ENCODE measurements around the gene RPS5.
"Not testable (repeated sequence)": the region's sequence is repeated elsewhere in the genome, so short reads cannot be mapped to it uniquely, and the experiment has no call there.

The RPS5 gene

DNA sequence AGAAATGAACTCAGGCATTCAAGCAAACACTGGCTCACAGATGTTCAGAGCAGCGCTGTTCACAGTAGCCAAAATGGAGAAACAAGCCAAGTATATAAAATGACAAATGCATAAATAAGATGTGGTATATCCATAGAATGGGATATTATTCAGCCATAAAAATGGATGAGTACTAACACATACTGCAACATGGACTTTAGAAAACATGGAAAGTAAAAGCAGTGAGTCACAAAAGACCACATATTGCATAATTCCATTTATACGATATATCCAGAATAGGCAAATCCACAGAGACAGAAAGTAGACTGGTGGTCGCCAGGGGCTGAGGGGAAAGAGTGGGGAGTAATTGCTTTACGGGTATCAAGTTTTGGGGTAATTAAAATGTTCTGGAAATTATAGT lies 12.9 kb upstream of the RPS5 start:
- Histone ChIP-seq H3K4ac (ENCODE audit: low read length) (no peak overlapping the region), H2BK5ac (ENCODE audit: low read length) (peak overlapping the region; percentile 84), H2AFZ (ENCODE audit: low read length) (no peak overlapping the region), H3K9ac (ENCODE audit: low read depth, low read length, poor library complexity) (no peak overlapping the region), H3K4me1 (ENCODE audit: control insufficient read depth in 2 of 2, insufficient read depth in 1 of 2, low read depth in 1 of 2, low read length in 2 of 2) (no peaks in the 10 kb centered on the region), H3K9me3 (replicated peaks in 1 of 2; ENCODE audit: control insufficient read depth in 2 of 2, insufficient read depth in 1 of 2, low read depth in 1 of 2, low read length in 2 of 2) (no peaks in the 10 kb centered on the region), H4K91ac (ENCODE audit: low read depth, low read length, poor library complexity) (no peak overlapping the region), H2BK12ac (ENCODE audit: low read length) (no peak overlapping the region), H3K27me3 (ENCODE audit: control insufficient read depth in 3 of 3, insufficient read depth in 3 of 3, low read depth in 1 of 3, low read length in 3 of 3) (no peaks in the 10 kb centered on the region), H2BK15ac (ENCODE audit: low read length) (no peak overlapping the region), H3K4me2 (ENCODE audit: insufficient read depth, low read length, poor library complexity, severe bottlenecking) (no peak overlapping the region), H3K18ac (ENCODE audit: low read length) (no peak overlapping the region), H3K23ac (ENCODE audit: low read depth, low read length, poor library complexity) (no peak overlapping the region), H3K27ac (replicated peaks; ENCODE audit: low read length) (no peak overlapping the region), H3K79me1 (ENCODE audit: low read depth, low read length) (peaks cover 3% of the 10 kb centered on the region), H4K8ac (ENCODE audit: low read depth, low read length) (no peak overlapping the region), H2BK120ac (ENCODE audit: low read depth, low read length) (no peak overlapping the region), H3K14ac (ENCODE audit: low read length) (no peak overlapping the region), H3K4me3 (ENCODE audit: low read length in 2 of 2) (no peak overlapping the region), H3K36me3 (replicated peaks in 1 of 2; ENCODE audit: control insufficient read depth in 2 of 2, insufficient read depth in 2 of 2, low read length in 2 of 2) (peaks cover 3 to 5% of the 10 kb centered on the region in 2 donors), H2AK5ac (ENCODE audit: low read depth, low read length) (no peak overlapping the region)
- no CpG with 5 or more reads among the region's 4 CpGs for WGBS, 2 donors (ENCODE audit: extremely low coverage in 2 of 2, insufficient read length in 2 of 2, insufficient replicate concordance in 1 of 2)
- DNase-seq (ENCODE audit: low spot score) = no peak

DNA sequence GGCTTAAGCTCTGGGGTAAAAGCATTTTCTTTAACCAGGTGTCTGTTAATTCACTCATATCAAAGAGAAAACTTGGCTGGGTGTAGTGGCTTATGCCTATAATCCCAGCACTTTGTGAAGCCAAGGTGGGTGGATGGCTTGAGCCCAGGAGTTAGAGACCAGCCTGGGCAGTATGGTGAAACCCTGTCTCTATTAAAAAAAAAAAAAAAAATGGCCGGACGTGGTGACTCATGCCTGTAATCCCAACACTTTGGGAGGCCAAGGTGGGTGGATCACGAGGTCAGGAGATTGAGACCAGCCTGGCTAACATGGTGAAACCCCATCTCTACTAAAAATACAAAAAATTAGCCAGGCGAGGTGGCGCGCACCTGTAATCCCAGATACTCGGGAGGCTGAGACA lies 10.3 kb upstream of the RPS5 start:
- not testable (repeated sequence) for H3K14ac ChIP-seq (ENCODE audit: low read length); H3K27me3 ChIP-seq (ENCODE audit: control insufficient read depth in 3 of 3, insufficient read depth in 3 of 3, low read depth in 1 of 3, low read length in 3 of 3); H3K27ac ChIP-seq (replicated peaks; ENCODE audit: low read length); H2AFZ ChIP-seq (ENCODE audit: low read length); H2BK12ac ChIP-seq (ENCODE audit: low read length); H4K91ac ChIP-seq (ENCODE audit: low read depth, low read length, poor library complexity); H2BK15ac ChIP-seq (ENCODE audit: low read length); H3K36me3 ChIP-seq (replicated peaks in 1 of 2; ENCODE audit: control insufficient read depth in 2 of 2, insufficient read depth in 2 of 2, low read length in 2 of 2); H3K18ac ChIP-seq (ENCODE audit: low read length); H3K4me2 ChIP-seq (ENCODE audit: insufficient read depth, low read length, poor library complexity, severe bottlenecking); H3K23ac ChIP-seq (ENCODE audit: low read depth, low read length, poor library complexity); DNase-seq (ENCODE audit: low spot score); H2AK5ac ChIP-seq (ENCODE audit: low read depth, low read length); H3K9me3 ChIP-seq (replicated peaks in 1 of 2; ENCODE audit: control insufficient read depth in 2 of 2, insufficient read depth in 1 of 2, low read depth in 1 of 2, low read length in 2 of 2); H3K4ac ChIP-seq (ENCODE audit: low read length); H3K9ac ChIP-seq (ENCODE audit: low read depth, low read length, poor library complexity); H2BK5ac ChIP-seq (ENCODE audit: low read length); H2BK120ac ChIP-seq (ENCODE audit: low read depth, low read length); H3K4me1 ChIP-seq (ENCODE audit: control insufficient read depth in 2 of 2, insufficient read depth in 1 of 2, low read depth in 1 of 2, low read length in 2 of 2); H3K4me3 ChIP-seq (ENCODE audit: low read length in 2 of 2); H4K8ac ChIP-seq (ENCODE audit: low read depth, low read length); H3K79me1 ChIP-seq (ENCODE audit: low read depth, low read length)
- WGBS, 2 donors (ENCODE audit: extremely low coverage in 2 of 2, insufficient read length in 2 of 2, insufficient replicate concordance in 1 of 2) = no CpG with 5 or more reads among the region's 7 CpGs

DNA sequence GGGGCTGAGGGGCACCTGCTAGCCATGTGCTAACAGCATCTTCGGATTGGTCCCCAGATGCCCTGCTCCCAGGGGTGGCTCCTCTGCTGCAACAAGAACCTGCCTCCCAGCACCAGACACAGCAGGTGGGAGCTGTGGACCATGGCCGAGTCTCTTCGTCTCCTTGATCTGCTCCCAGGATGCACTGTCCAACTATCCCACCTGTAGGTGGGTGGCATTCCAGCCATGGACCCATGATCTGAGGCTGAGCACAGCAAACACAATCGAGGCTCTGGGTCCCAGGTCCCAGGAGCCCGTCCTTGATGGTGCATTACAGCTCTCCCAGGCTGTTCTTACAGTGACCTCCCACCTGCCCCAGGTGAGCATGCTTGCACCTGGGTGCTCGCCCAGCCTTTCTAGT lies 7.8 kb upstream of the RPS5 start:
- Histone ChIP-seq H3K9me3 (replicated peaks in 1 of 2; ENCODE audit: control insufficient read depth in 2 of 2, insufficient read depth in 1 of 2, low read depth in 1 of 2, low read length in 2 of 2) (no peaks in the 10 kb centered on the region), H2BK120ac (ENCODE audit: low read depth, low read length) (no peak overlapping the region), H3K36me3 (replicated peaks in 1 of 2; ENCODE audit: control insufficient read depth in 2 of 2, insufficient read depth in 2 of 2, low read length in 2 of 2) (peaks cover 0 to 2% of the 10 kb centered on the region in 2 donors), H3K79me1 (ENCODE audit: low read depth, low read length) (peaks cover 3% of the 10 kb centered on the region), H2AFZ (ENCODE audit: low read length) (no peak overlapping the region), H2AK5ac (ENCODE audit: low read depth, low read length) (peak overlapping the region; percentile 74), H4K91ac (ENCODE audit: low read depth, low read length, poor library complexity) (no peak overlapping the region), H3K14ac (ENCODE audit: low read length) (no peak overlapping the region), H3K23ac (ENCODE audit: low read depth, low read length, poor library complexity) (no peak overlapping the region), H3K4me1 (ENCODE audit: control insufficient read depth in 2 of 2, insufficient read depth in 1 of 2, low read depth in 1 of 2, low read length in 2 of 2) (peaks cover 1 to 7% of the 10 kb centered on the region in 2 donors), H3K27me3 (ENCODE audit: control insufficient read depth in 3 of 3, insufficient read depth in 3 of 3, low read depth in 1 of 3, low read length in 3 of 3) (no peaks in the 10 kb centered on the region), H3K18ac (ENCODE audit: low read length) (no peak overlapping the region), H2BK12ac (ENCODE audit: low read length) (no peak overlapping the region), H3K9ac (ENCODE audit: low read depth, low read length, poor library complexity) (no peak overlapping the region), H2BK5ac (ENCODE audit: low read length) (no peak overlapping the region), H4K8ac (ENCODE audit: low read depth, low read length) (no peak overlapping the region), H2BK15ac (ENCODE audit: low read length) (no peak overlapping the region), H3K4me3 (ENCODE audit: low read length in 2 of 2) (peak overlapping the region in 1 of 2 donors; percentile 62), H3K4me2 (ENCODE audit: insufficient read depth, low read length, poor library complexity, severe bottlenecking) (no peak overlapping the region), H3K27ac (replicated peaks; ENCODE audit: low read length) (no peak overlapping the region), H3K4ac (ENCODE audit: low read length) (no peak overlapping the region)
- no peak for DNase-seq (ENCODE audit: low spot score)
- WGBS, 2 donors (ENCODE audit: extremely low coverage in 2 of 2, insufficient read length in 2 of 2, insufficient replicate concordance in 1 of 2) = no CpG with 5 or more reads among the region's 6 CpGs

DNA sequence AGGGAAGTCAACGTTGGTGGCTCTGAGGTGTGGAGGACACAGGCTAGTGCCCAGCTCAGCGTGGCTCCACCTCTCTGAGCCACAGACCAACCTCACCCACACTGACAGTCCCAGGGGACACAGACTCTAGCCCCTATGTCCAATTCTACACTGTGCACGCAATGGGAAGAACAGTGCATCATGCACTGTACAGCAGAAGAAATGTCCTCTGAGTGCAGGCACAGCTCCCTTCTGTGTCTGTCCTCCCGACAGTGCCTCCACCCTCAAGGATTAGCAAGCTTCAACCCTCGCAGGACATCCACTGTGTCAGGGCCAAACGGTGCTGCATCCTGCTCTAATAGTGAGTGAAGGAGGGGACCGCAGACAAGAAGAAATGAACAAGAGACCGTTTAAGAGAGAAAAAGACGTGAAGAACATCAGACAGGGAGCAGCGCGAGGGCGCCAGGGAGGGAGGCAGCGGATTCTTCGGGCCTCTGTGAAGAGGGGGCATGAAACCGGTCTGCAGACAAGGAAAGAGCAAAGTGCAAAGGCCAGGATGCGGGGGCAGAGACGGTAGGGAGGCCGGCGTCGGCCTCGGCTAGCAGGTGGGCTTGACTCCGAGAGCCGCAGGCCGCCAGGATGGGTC lies 6.9 kb upstream of the RPS5 start:
- Histone ChIP-seq H3K4me1 (ENCODE audit: control insufficient read depth in 2 of 2, insufficient read depth in 1 of 2, low read depth in 1 of 2, low read length in 2 of 2) (peaks cover 1 to 7% of the 10 kb centered on the region in 2 donors), H2AK5ac (ENCODE audit: low read depth, low read length) (no peak overlapping the region), H3K79me1 (ENCODE audit: low read depth, low read length) (peaks cover 3% of the 10 kb centered on the region), H3K36me3 (replicated peaks in 1 of 2; ENCODE audit: control insufficient read depth in 2 of 2, insufficient read depth in 2 of 2, low read length in 2 of 2) (peaks cover 0 to 2% of the 10 kb centered on the region in 2 donors), H3K9me3 (replicated peaks in 1 of 2; ENCODE audit: control insufficient read depth in 2 of 2, insufficient read depth in 1 of 2, low read depth in 1 of 2, low read length in 2 of 2) (no peaks in the 10 kb centered on the region), H3K18ac (ENCODE audit: low read length) (peak overlapping the region; percentile 96), H2BK5ac (ENCODE audit: low read length) (no peak overlapping the region), H3K14ac (ENCODE audit: low read length) (peak overlapping the region; percentile 0), H3K23ac (ENCODE audit: low read depth, low read length, poor library complexity) (peak overlapping the region; percentile 99), H3K27ac (replicated peaks; ENCODE audit: low read length) (peak overlapping the region; percentile 68), H3K9ac (ENCODE audit: low read depth, low read length, poor library complexity) (peak overlapping the region; percentile 61), H4K8ac (ENCODE audit: low read depth, low read length) (no peak overlapping the region), H2AFZ (ENCODE audit: low read length) (peak overlapping the region; percentile 89), H3K4ac (ENCODE audit: low read length) (no peak overlapping the region), H2BK120ac (ENCODE audit: low read depth, low read length) (no peak overlapping the region), H3K4me3 (ENCODE audit: low read length in 2 of 2) (peak overlapping the region; percentile 62 to 87), H3K27me3 (ENCODE audit: control insufficient read depth in 3 of 3, insufficient read depth in 3 of 3, low read depth in 1 of 3, low read length in 3 of 3) (no peaks in the 10 kb centered on the region), H4K91ac (ENCODE audit: low read depth, low read length, poor library complexity) (no peak overlapping the region), H2BK12ac (ENCODE audit: low read length) (no peak overlapping the region), H2BK15ac (ENCODE audit: low read length) (no peak overlapping the region), H3K4me2 (ENCODE audit: insufficient read depth, low read length, poor library complexity, severe bottlenecking) (peak overlapping the region; percentile 94)
- WGBS, 2 donors (ENCODE audit: extremely low coverage in 2 of 2, insufficient read length in 2 of 2, insufficient replicate concordance in 1 of 2) = no CpG with 5 or more reads among the region's 24 CpGs
- DNase-seq (ENCODE audit: low spot score) = no peak

All from neuronal stem cell (in vitro differentiated cells).